H1 (cell line): Measurements from ENCODE around the gene SARNP. TPM values are rescaled to one million over a fixed set of nuclear protein-coding genes. Genes with fewer than 3 reads are reported as not detected.

Experiments
- ASH2L ChIP-seq: fragments of 200-600, 300-600 bp; sonication (generic); IDR thresholded peaks from one replicate; pipeline ENCODE4 v1.7.1; 2017; ENCODE audit warnings: low read length
- CHD1 ChIP-seq: IDR thresholded peaks from 2 replicates; pipeline ENCODE4 v1.6.1; 2012; ENCODE audit warnings: low read depth, low read length, improper control_type of control experiment
- GABPA ChIP-seq: IDR thresholded peaks from 2 replicates; pipeline ENCODE4 v1.6.1; 2011; ENCODE audit warnings: mild to moderate bottlenecking, low read length, moderate library complexity, borderline replicate concordance; ENCODE audit not compliant: insufficient read depth
- JUND ChIP-seq: IDR thresholded peaks from 2 replicates; pipeline ENCODE4 v1.6.1; 2011; ENCODE audit warnings: mild to moderate bottlenecking, improper control_type of control experiment, low read length
- polyA plus RNA-seq, 7 experiments: library from polyadenylated mRNA; depleted of rRNA in 3 of 7; stranded (reverse) in 5 of 7; unstranded in 2 of 7; fragments of >200 nt in 5 of 7; fragments of 200-250 nt in 2 of 7; gene quantifications; 1 replicate in 5 of 7; 2 replicates in 1 of 7; 4 replicates in 1 of 7; pipeline versions ENCODE4 v1.2.1 to v1.2.3, GENCODE V29; 2011 to 2013; ENCODE audit warnings: missing spikeins in 2 of 7, mixed read lengths in 2 of 7
- total RNA-seq: library from RNA; stranded (reverse); fragmentation: NEBNext Ultra II Directional; extraction: Animal tissue kit (Norgen Biotek cat#: 25700); gene quantifications from 2 replicates; pipeline ENCODE4 v1.2.1, GENCODE V29; 2021
- TF ChIP-seq, protein P1 (sequence below): fragments of 300-600 bp; sonication (generic); IDR thresholded peaks from 2 replicates; pipeline ENCODE4 v1.7.1; 2012; ENCODE audit warnings: low read length, moderate library complexity, mild to moderate bottlenecking, inconsistent platforms; ENCODE audit not compliant: insufficient replicate concordance
- TF ChIP-seq, protein P2 (sequence below), 3 experiments: IDR thresholded peaks; 1 replicate in 2 of 3; 2 replicates in 1 of 3; pipeline versions ENCODE4 v1.5.1 to v1.6.1; 2011; ENCODE audit warnings: low read length in 3 of 3, mild to moderate bottlenecking in 3 of 3, inconsistent platforms in 2 of 3, low read depth in 1 of 3, moderate library complexity in 1 of 3; ENCODE audit not compliant: insufficient read depth in 1 of 3; ENCODE audit errors: control extremely low read depth in 1 of 3
- TF ChIP-seq, protein P3 (sequence below): IDR thresholded peaks from 2 replicates; pipeline ENCODE4 v1.6.1; 2012; ENCODE audit warnings: inconsistent platforms

The SARNP gene
- total and polyA plus RNA-seq, 2 of the 8 experiments (the other 6 are each of a cell fraction or from before 2014, with no cell fraction given) = 114 to 226 TPM

DNA sequence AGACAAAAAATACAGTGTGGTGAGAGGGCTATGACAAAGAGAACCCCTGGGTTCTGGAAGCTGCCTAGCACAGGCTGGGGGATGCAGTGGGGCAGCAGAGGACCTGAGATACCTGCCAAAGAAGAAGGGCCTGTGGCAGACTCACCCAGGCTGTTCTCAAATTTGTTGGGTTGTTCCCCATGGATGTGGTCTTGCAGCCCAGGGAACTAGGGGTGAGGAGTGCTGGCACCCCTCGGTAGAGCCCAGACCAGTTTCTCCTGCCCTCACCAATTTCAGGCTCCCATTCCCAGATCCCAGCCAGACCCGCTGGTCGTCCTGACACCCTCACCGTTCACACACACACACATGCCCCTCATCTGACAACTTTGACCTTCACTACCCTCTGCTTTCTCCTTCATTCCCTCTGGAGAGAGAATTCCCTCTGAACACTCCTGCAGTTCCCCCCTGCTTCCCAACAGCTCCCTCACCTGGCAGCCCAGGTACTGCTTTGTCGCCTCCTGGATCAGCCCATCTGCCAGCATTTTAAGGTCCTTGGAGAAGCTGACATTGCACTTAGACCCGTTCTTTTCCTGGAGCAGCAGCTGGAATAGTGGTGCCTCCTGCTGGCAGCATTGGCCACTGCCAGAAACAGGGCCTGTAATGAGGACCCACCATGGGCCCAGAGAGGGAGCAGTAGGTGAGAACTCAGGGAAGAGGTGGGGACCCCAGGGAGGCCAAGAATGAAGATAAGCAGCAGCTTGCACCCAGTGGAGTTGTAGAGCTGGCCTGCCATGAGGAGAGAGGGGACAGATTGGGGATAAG lies 80.5 kb downstream of the SARNP start (continued):
- TF ChIP-seq, protein P1, sequence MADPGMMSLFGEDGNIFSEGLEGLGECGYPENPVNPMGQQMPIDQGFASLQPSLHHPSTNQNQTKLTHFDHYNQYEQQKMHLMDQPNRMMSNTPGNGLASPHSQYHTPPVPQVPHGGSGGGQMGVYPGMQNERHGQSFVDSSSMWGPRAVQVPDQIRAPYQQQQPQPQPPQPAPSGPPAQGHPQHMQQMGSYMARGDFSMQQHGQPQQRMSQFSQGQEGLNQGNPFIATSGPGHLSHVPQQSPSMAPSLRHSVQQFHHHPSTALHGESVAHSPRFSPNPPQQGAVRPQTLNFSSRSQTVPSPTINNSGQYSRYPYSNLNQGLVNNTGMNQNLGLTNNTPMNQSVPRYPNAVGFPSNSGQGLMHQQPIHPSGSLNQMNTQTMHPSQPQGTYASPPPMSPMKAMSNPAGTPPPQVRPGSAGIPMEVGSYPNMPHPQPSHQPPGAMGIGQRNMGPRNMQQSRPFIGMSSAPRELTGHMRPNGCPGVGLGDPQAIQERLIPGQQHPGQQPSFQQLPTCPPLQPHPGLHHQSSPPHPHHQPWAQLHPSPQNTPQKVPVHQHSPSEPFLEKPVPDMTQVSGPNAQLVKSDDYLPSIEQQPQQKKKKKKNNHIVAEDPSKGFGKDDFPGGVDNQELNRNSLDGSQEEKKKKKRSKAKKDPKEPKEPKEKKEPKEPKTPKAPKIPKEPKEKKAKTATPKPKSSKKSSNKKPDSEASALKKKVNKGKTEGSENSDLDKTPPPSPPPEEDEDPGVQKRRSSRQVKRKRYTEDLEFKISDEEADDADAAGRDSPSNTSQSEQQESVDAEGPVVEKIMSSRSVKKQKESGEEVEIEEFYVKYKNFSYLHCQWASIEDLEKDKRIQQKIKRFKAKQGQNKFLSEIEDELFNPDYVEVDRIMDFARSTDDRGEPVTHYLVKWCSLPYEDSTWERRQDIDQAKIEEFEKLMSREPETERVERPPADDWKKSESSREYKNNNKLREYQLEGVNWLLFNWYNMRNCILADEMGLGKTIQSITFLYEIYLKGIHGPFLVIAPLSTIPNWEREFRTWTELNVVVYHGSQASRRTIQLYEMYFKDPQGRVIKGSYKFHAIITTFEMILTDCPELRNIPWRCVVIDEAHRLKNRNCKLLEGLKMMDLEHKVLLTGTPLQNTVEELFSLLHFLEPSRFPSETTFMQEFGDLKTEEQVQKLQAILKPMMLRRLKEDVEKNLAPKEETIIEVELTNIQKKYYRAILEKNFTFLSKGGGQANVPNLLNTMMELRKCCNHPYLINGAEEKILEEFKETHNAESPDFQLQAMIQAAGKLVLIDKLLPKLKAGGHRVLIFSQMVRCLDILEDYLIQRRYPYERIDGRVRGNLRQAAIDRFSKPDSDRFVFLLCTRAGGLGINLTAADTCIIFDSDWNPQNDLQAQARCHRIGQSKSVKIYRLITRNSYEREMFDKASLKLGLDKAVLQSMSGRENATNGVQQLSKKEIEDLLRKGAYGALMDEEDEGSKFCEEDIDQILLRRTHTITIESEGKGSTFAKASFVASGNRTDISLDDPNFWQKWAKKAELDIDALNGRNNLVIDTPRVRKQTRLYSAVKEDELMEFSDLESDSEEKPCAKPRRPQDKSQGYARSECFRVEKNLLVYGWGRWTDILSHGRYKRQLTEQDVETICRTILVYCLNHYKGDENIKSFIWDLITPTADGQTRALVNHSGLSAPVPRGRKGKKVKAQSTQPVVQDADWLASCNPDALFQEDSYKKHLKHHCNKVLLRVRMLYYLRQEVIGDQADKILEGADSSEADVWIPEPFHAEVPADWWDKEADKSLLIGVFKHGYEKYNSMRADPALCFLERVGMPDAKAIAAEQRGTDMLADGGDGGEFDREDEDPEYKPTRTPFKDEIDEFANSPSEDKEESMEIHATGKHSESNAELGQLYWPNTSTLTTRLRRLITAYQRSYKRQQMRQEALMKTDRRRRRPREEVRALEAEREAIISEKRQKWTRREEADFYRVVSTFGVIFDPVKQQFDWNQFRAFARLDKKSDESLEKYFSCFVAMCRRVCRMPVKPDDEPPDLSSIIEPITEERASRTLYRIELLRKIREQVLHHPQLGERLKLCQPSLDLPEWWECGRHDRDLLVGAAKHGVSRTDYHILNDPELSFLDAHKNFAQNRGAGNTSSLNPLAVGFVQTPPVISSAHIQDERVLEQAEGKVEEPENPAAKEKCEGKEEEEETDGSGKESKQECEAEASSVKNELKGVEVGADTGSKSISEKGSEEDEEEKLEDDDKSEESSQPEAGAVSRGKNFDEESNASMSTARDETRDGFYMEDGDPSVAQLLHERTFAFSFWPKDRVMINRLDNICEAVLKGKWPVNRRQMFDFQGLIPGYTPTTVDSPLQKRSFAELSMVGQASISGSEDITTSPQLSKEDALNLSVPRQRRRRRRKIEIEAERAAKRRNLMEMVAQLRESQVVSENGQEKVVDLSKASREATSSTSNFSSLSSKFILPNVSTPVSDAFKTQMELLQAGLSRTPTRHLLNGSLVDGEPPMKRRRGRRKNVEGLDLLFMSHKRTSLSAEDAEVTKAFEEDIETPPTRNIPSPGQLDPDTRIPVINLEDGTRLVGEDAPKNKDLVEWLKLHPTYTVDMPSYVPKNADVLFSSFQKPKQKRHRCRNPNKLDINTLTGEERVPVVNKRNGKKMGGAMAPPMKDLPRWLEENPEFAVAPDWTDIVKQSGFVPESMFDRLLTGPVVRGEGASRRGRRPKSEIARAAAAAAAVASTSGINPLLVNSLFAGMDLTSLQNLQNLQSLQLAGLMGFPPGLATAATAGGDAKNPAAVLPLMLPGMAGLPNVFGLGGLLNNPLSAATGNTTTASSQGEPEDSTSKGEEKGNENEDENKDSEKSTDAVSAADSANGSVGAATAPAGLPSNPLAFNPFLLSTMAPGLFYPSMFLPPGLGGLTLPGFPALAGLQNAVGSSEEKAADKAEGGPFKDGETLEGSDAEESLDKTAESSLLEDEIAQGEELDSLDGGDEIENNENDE = no peak
- TF ChIP-seq CHD1 (no peak), GABPA (no peak), ASH2L (peak; percentile 36), JUND (peak; percentile 55; the same call in 1 of the 2 replicates)
- TF ChIP-seq, protein P2, sequence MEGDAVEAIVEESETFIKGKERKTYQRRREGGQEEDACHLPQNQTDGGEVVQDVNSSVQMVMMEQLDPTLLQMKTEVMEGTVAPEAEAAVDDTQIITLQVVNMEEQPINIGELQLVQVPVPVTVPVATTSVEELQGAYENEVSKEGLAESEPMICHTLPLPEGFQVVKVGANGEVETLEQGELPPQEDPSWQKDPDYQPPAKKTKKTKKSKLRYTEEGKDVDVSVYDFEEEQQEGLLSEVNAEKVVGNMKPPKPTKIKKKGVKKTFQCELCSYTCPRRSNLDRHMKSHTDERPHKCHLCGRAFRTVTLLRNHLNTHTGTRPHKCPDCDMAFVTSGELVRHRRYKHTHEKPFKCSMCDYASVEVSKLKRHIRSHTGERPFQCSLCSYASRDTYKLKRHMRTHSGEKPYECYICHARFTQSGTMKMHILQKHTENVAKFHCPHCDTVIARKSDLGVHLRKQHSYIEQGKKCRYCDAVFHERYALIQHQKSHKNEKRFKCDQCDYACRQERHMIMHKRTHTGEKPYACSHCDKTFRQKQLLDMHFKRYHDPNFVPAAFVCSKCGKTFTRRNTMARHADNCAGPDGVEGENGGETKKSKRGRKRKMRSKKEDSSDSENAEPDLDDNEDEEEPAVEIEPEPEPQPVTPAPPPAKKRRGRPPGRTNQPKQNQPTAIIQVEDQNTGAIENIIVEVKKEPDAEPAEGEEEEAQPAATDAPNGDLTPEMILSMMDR (IDR thresholded peaks at IDR 0.05; ENCODE audit: control extremely low read depth in 1 of 3, insufficient read depth in 1 of 3, low read depth in 1 of 3, low read length in 3 of 3) = peak; percentile 78 to 100 (median 99)
- TF ChIP-seq, protein P3, sequence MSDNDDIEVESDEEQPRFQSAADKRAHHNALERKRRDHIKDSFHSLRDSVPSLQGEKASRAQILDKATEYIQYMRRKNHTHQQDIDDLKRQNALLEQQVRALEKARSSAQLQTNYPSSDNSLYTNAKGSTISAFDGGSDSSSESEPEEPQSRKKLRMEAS = peak; percentile 52
